A204.1 (cell line): ENCODE data around the gene CASP1.
"Not testable (repeated sequence)": the region's sequence is repeated elsewhere in the genome, so short reads cannot be mapped to it uniquely, and the experiment has no call there.

Experiments used
- FAIRE-seq: peaks from 2 replicates; lab custom pipeline; 2012; peaks lifted over from hg19 to GRCh38; lab: Jason Lieb, UNC

The CASP1 gene

GRCh38 chr11:105034813-105035620 lies at the start of gene CASP1:
Gene CASP1, minus strand, starts transcription at chr11:105035144. Its CDS starts 31 bp downstream, at chr11:105035113.
- no peak for FAIRE-seq

- no peak for FAIRE-seq
Observed at GRCh38 chr11:105081412-105082150, 46.6 kb upstream of the CASP1 start.

- not testable (repeated sequence) for FAIRE-seq
Observed at GRCh38 chr11:105080171-105080906, 45.4 kb upstream of the CASP1 start.

- FAIRE-seq, result no peak
Observed at GRCh38 chr11:105078283-105078682, 43.3 kb upstream of the CASP1 start.

- not testable (repeated sequence) for FAIRE-seq
Observed at GRCh38 chr11:105077141-105077790, 42.3 kb upstream of the CASP1 start.

GRCh38 chr11:105074166-105074530 lies 39.2 kb upstream of the CASP1 start:
- no peak for FAIRE-seq

- no peak for FAIRE-seq
Observed at GRCh38 chr11:105073456-105074165, 38.7 kb upstream of the CASP1 start.

- not testable (repeated sequence) for FAIRE-seq
Observed at GRCh38 chr11:105072080-105072479, 37.1 kb upstream of the CASP1 start.

GRCh38 chr11:105071089-105071732 lies 36.3 kb upstream of the CASP1 start:
- no peak for FAIRE-seq

- no peak for FAIRE-seq
Observed at GRCh38 chr11:105070306-105070705, 35.4 kb upstream of the CASP1 start.

- FAIRE-seq, result not testable (repeated sequence)
Observed at GRCh38 chr11:105069749-105070148, 34.8 kb upstream of the CASP1 start.

GRCh38 chr11:105063245-105063941 lies 28.4 kb upstream of the CASP1 start:
- FAIRE-seq, result not testable (repeated sequence)

- no peak for FAIRE-seq
Observed at GRCh38 chr11:105057432-105057831, 22.5 kb upstream of the CASP1 start.

- FAIRE-seq, result no peak
Observed at GRCh38 chr11:105056446-105056845, 21.5 kb upstream of the CASP1 start.

GRCh38 chr11:105054723-105055493 lies 20.0 kb upstream of the CASP1 start:
- no peak for FAIRE-seq

GRCh38 chr11:105052487-105052886 lies 17.5 kb upstream of the CASP1 start:
- no peak for FAIRE-seq

- no peak for FAIRE-seq
Observed at GRCh38 chr11:105051559-105051958, 16.6 kb upstream of the CASP1 start.

GRCh38 chr11:105049481-105049880 lies 14.5 kb upstream of the CASP1 start:
- FAIRE-seq, result no peak

GRCh38 chr11:105046898-105047579 lies 12.1 kb upstream of the CASP1 start:
- FAIRE-seq, result no peak
